Activated CD8-positive, alpha-beta T cell treated with anti-CD3 and anti-CD28 coated beads for 36 hours (primary cell): ENCODE data around the gene KDM7A. TPM values are rescaled to one million over a fixed set of nuclear protein-coding genes. Genes with fewer than 3 reads are reported as not detected.
A peak's percentile ranks its signal among the peaks of the same experiment; 100 is the strongest.

Experiments used
- ATAC-seq: fragments of 200-7000 bp; cut with Tn5 transposase; one replicate; pipeline ENCODE4 v1.10.0; 2021; ENCODE audit warnings: mild to moderate bottlenecking, moderate library complexity
- CTCF ChIA-PET: fragments of 350-600 bp; sonication (Branson Sonifier 250); formaldehyde crosslinking; loops from one replicate; lab custom pipeline; 2021; ENCODE audit warnings: antibody characterized with exemption; lab: Charles Lee
- POLR2A ChIA-PET: fragments of 350-600 bp; sonication (Branson Sonifier 250); formaldehyde crosslinking; loops from one replicate; lab custom pipeline; 2021; ENCODE audit warnings: antibody characterized with exemption; lab: Charles Lee
- DNase-seq: peaks from one replicate; pipeline ENCODE4 v3.0.0-alpha.2; 2020
- H3K27ac Mint-ChIP-seq: one replicate; pipeline ENCODE4 v1.8.0; 2021; ENCODE audit warnings: mild to moderate bottlenecking, mixed read lengths
- H3K27me3 Mint-ChIP-seq: one replicate; pipeline ENCODE4 v1.8.0; 2021; ENCODE audit warnings: mixed read lengths
- H3K36me3 Mint-ChIP-seq: one replicate; pipeline ENCODE4 v1.8.0; 2021; ENCODE audit warnings: low read depth, mixed read lengths
- H3K4me1 Mint-ChIP-seq: one replicate; pipeline ENCODE4 v1.8.0; 2021; ENCODE audit warnings: low read depth, mixed read lengths
- H3K4me3 Mint-ChIP-seq: one replicate; pipeline ENCODE4 v1.8.0; 2021; ENCODE audit warnings: mild to moderate bottlenecking, moderate library complexity, mixed read lengths
- H3K9me3 Mint-ChIP-seq: one replicate; pipeline ENCODE4 v1.8.0; 2021; ENCODE audit warnings: mixed read lengths
- intact Hi-C: fragments of 100-400 bp; cut with micrococcal nuclease; formaldehyde crosslinking; loops from one replicate; pipeline ENCODE4 v1.10.0; 2022
- total RNA-seq, 2 experiments: library from RNA; stranded (reverse); gene quantifications; one replicate each; pipeline ENCODE4 v1.2.3, GENCODE V29; 2021
- TF ChIP-seq, protein P1 (sequence below): fragments of 200-600 bp; IDR thresholded peaks from one replicate; pipeline ENCODE4 v1.8.0; 2022; ENCODE audit warnings: antibody characterized with exemption, mild to moderate bottlenecking

The KDM7A gene
- total RNA-seq, 2 experiments from 2014 or later = 21.1 to 22.9 TPM

- no peaks in the 10 kb centered on the region for H3K27me3 Mint-ChIP-seq
- ATAC-seq (no peak), DNase-seq (no peak)
- CTCF ChIA-PET = interaction anchor here (0.7 to 1.1 kb wide), 3 partner anchors 22 to 163 kb away, joined by 3 read pairs; no protein-coding TSS in a partner anchor
- POLR2A ChIA-PET = no interaction called here
- intact Hi-C loops = no loop called here
- no peaks in the 10 kb centered on the region for H3K9me3 Mint-ChIP-seq
- H3K4me1 Mint-ChIP-seq = peaks cover 5% of the 10 kb centered on the region
- H3K36me3 Mint-ChIP-seq = no peaks in the 10 kb centered on the region
- no peak overlapping the region for H3K4me3 Mint-ChIP-seq
- TF ChIP-seq, protein P1, sequence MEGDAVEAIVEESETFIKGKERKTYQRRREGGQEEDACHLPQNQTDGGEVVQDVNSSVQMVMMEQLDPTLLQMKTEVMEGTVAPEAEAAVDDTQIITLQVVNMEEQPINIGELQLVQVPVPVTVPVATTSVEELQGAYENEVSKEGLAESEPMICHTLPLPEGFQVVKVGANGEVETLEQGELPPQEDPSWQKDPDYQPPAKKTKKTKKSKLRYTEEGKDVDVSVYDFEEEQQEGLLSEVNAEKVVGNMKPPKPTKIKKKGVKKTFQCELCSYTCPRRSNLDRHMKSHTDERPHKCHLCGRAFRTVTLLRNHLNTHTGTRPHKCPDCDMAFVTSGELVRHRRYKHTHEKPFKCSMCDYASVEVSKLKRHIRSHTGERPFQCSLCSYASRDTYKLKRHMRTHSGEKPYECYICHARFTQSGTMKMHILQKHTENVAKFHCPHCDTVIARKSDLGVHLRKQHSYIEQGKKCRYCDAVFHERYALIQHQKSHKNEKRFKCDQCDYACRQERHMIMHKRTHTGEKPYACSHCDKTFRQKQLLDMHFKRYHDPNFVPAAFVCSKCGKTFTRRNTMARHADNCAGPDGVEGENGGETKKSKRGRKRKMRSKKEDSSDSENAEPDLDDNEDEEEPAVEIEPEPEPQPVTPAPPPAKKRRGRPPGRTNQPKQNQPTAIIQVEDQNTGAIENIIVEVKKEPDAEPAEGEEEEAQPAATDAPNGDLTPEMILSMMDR = no peak
- no peak overlapping the region for H3K27ac Mint-ChIP-seq
These were observed 13.1 kb upstream of the KDM7A start for GRCh38 chr7:140189917-140190316.

GRCh38 chr7:140182917-140183316 lies 6.1 kb upstream of the KDM7A start:
- intact Hi-C loops = no loop called here
- H3K27ac Mint-ChIP-seq = no peak overlapping the region
- H3K9me3 Mint-ChIP-seq = peaks cover 7% of the 10 kb centered on the region
- CTCF ChIA-PET = no interaction called here
- H3K4me1 Mint-ChIP-seq = peaks cover 10% of the 10 kb centered on the region
- H3K27me3 Mint-ChIP-seq = peaks cover 3% of the 10 kb centered on the region
- no peak for DNase-seq
- ATAC-seq = no peak
- POLR2A ChIA-PET = no interaction called here
- no peak overlapping the region for H3K4me3 Mint-ChIP-seq
- TF ChIP-seq, protein P1 = no peak
- H3K36me3 Mint-ChIP-seq = peaks cover 6% of the 10 kb centered on the region

DNA sequence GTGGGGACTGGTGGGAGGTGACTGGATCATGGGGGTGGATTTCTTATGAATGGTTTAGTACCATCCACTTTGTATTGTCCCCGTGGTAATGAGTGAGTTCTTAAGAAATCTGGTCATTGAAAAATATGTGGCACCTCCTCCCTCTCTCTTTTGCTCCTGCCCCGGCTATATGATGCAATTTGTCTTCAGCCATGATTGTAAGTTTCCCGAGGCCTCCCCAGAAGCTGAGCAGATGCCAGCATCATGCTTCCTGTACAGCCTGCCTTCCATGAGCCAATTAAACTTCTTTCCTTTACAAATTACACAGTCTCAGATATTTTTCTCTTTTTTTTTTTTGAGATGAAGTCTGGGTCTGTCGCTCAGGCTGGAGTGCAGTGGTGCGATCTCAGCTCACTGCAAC lies 2.6 kb upstream of the KDM7A start:
- H3K9me3 Mint-ChIP-seq = peaks cover 7% of the 10 kb centered on the region
- CTCF ChIA-PET = no interaction called here
- intact Hi-C loops = loop anchor here (5.0 kb wide), 2 partner anchors 117 to 138 kb away; partner anchors contain the start of gene PARP12
- no peak overlapping the region for H3K27ac Mint-ChIP-seq
- POLR2A ChIA-PET = interaction anchor here (0.7 kb wide), 1 partner anchor 208 kb away, joined by 3 read pairs; no protein-coding TSS in a partner anchor
- TF ChIP-seq, protein P1 = no peak
- H3K4me1 Mint-ChIP-seq = peaks cover 20% of the 10 kb centered on the region
- ATAC-seq (no peak), DNase-seq (no peak)
- H3K36me3 Mint-ChIP-seq = peaks cover 7% of the 10 kb centered on the region
- peaks cover 3% of the 10 kb centered on the region for H3K27me3 Mint-ChIP-seq
- H3K4me3 Mint-ChIP-seq = no peak overlapping the region

GRCh38 chr7:140176122-140176701 lies 571 bp downstream of the KDM7A start:
- POLR2A ChIA-PET = interaction anchor here (1.5 to 3.9 kb wide), 2 partner anchors 10 to 54 kb away, joined by 4 to 48 read pairs; no protein-coding TSS in a partner anchor
- Mint-ChIP-seq H3K9me3 (peaks cover 7% of the 10 kb centered on the region), H3K4me3 (peak overlapping the region; percentile 94), H3K36me3 (peaks cover 12% of the 10 kb centered on the region), H3K27me3 (peaks cover 3% of the 10 kb centered on the region), H3K27ac (peak overlapping the region; percentile 83), H3K4me1 (peaks cover 38% of the 10 kb centered on the region)
- CTCF ChIA-PET = interaction anchor here (0.7 to 1.8 kb wide), 10 partner anchors 20 to 200 kb away, joined by 3 to 10 read pairs (median 3); no protein-coding TSS in a partner anchor
- ATAC-seq = no peak
- intact Hi-C loops = loop anchor here (5.0 kb wide), 2 partner anchors 114 to 141 kb away; partner anchors contain the start of gene PARP12
- TF ChIP-seq, protein P1 = no peak
- peak; percentile 18 for DNase-seq
